Trophoblast cell (in vitro differentiated cells and primary cell): ENCODE measurements around the gene CCR2.
A peak's percentile ranks its signal among the peaks of the same experiment; 100 is the strongest.
"Not testable (repeated sequence)": the region's sequence is repeated elsewhere in the genome, so short reads cannot be mapped to it uniquely, and the experiment has no call there.

Source experiments
- DNase-seq, 2 donors: peaks; one replicate each; pipeline ENCODE4 v3.0.0-alpha.2; 2016
- H2AFZ ChIP-seq: 2 replicates; pipeline ENCODE4 v1.6.1; 2013; ENCODE audit warnings: low read length, moderate library complexity, mild to moderate bottlenecking; ENCODE audit not compliant: insufficient read depth, poor library complexity
- H2AK5ac ChIP-seq: 2 replicates; pipeline ENCODE4 v1.6.1; 2013; ENCODE audit warnings: mild to moderate bottlenecking, low read length
- H2BK120ac ChIP-seq: 2 replicates; pipeline ENCODE4 v1.6.1; 2013; ENCODE audit warnings: low read length, mild to moderate bottlenecking, moderate library complexity; ENCODE audit not compliant: insufficient read depth, poor library complexity
- H2BK12ac ChIP-seq: 2 replicates; pipeline ENCODE4 v1.6.1; 2013; ENCODE audit warnings: mild to moderate bottlenecking, low read length, moderate library complexity
- H2BK5ac ChIP-seq: 2 replicates; pipeline ENCODE4 v1.6.1; 2013; ENCODE audit warnings: low read length, low read depth, moderate library complexity, mild to moderate bottlenecking; ENCODE audit not compliant: poor library complexity
- H3K14ac ChIP-seq: 2 replicates; pipeline ENCODE4 v1.6.1; 2013; ENCODE audit warnings: mild to moderate bottlenecking, low read length
- H3K18ac ChIP-seq: 2 replicates; pipeline ENCODE4 v1.6.1; 2013; ENCODE audit warnings: mild to moderate bottlenecking, low read length
- H3K23ac ChIP-seq: 2 replicates; pipeline ENCODE4 v1.6.1; 2013; ENCODE audit warnings: low read length
- H3K27ac ChIP-seq: 2 replicates; pipeline ENCODE4 v1.5.1; 2013; ENCODE audit warnings: low read depth, mild to moderate bottlenecking, inconsistent platforms, low read length, moderate library complexity
- H3K27me3 ChIP-seq: 2 replicates; pipeline ENCODE4 v1.6.1; 2013; ENCODE audit warnings: inconsistent platforms, mild to moderate bottlenecking, low read length, moderate library complexity; ENCODE audit not compliant: insufficient read depth
- H3K36me3 ChIP-seq, 2 experiments: 1 replicate in 1 of 2; 2 replicates in 1 of 2; pipeline ENCODE4 v1.6.1; 2013; ENCODE audit warnings: low read length in 2 of 2, mild to moderate bottlenecking in 2 of 2, moderate library complexity in 1 of 2; ENCODE audit not compliant: insufficient read depth in 2 of 2, control insufficient read depth in 1 of 2
- H3K4ac ChIP-seq: 2 replicates; pipeline ENCODE4 v1.6.1; 2013; ENCODE audit warnings: low read depth, mild to moderate bottlenecking, low read length, moderate library complexity
- H3K4me1 ChIP-seq, 2 experiments: 1 replicate in 1 of 2; 2 replicates in 1 of 2; pipeline ENCODE4 v1.6.1; 2013; ENCODE audit warnings: low read length in 2 of 2, mild to moderate bottlenecking in 2 of 2, moderate library complexity in 1 of 2; ENCODE audit not compliant: insufficient read depth in 2 of 2, control insufficient read depth in 1 of 2
- H3K4me2 ChIP-seq: 2 replicates; pipeline ENCODE4 v1.6.1; 2013; ENCODE audit warnings: inconsistent platforms, mild to moderate bottlenecking, low read length, moderate library complexity
- H3K4me3 ChIP-seq: 2 replicates; pipeline ENCODE4 v1.5.1; 2013; ENCODE audit warnings: mild to moderate bottlenecking, low read depth, low read length, inconsistent platforms
- H3K79me1 ChIP-seq: one replicate; pipeline ENCODE4 v1.6.1; 2013; ENCODE audit warnings: low read length
- H3K79me2 ChIP-seq: 2 replicates; pipeline ENCODE4 v1.6.1; 2013; ENCODE audit warnings: low read length, mild to moderate bottlenecking; ENCODE audit not compliant: control insufficient read depth, insufficient read depth, poor library complexity
- H3K9ac ChIP-seq: 2 replicates; pipeline ENCODE4 v1.6.1; 2013; ENCODE audit warnings: mild to moderate bottlenecking, low read length
- H3K9me3 ChIP-seq: 2 replicates; pipeline ENCODE4 v1.6.1; 2013; ENCODE audit warnings: low read depth, mild to moderate bottlenecking, control low read depth, inconsistent platforms, low read length; ENCODE audit not compliant: insufficient read depth
- H4K12ac ChIP-seq: 2 replicates; pipeline ENCODE4 v1.6.1; 2013; ENCODE audit warnings: low read depth, mild to moderate bottlenecking, low read length, moderate library complexity
- H4K8ac ChIP-seq: 2 replicates; pipeline ENCODE4 v1.6.1; 2013; ENCODE audit warnings: low read depth, mild to moderate bottlenecking, low read length, moderate library complexity
- H4K91ac ChIP-seq: one replicate; pipeline ENCODE4 v1.6.1; 2013; ENCODE audit warnings: low read depth, mild to moderate bottlenecking, low read length, moderate library complexity
- WGBS: extraction: QIAGEN DNeasy Blood & Tissue Kit; methylation state at CpG from one replicate; pipeline ENCODE4 v1.1.7; 2013; ENCODE audit warnings: missing lambda C conversion rate; ENCODE audit not compliant: insufficient read length, insufficient coverage; ENCODE audit errors: extremely low coverage; 5-methylcytosine and 5-hydroxymethylcytosine counted together

Gene CCR2

GRCh38 chr3:46383951-46384330 is 30.0 kb downstream of the CCR2 start:
- no CpG with 5 or more reads among the region's 5 CpGs for WGBS

GRCh38 chr3:46386205-46386604 is 32.3 kb downstream of the CCR2 start:
- peak; percentile 84 to 93 for DNase-seq
- Histone ChIP-seq H3K36me3 (no peaks in the 10 kb centered on the region), H3K14ac (no peak overlapping the region), H3K79me1 (no peaks in the 10 kb centered on the region), H2BK5ac (no peak overlapping the region), H3K4me3 (no peak overlapping the region), H3K4me2 (no peak overlapping the region), H4K12ac (no peak overlapping the region), H3K9ac (no peak overlapping the region), H3K27me3 (no peaks in the 10 kb centered on the region), H3K23ac (no peak overlapping the region), H4K8ac (no peak overlapping the region), H2AK5ac (no peak overlapping the region), H3K4ac (no peak overlapping the region), H3K4me1 (peaks cover 5 to 10% of the 10 kb centered on the region in 2 experiments), H3K79me2 (no peaks in the 10 kb centered on the region), H2BK12ac (no peak overlapping the region), H3K18ac (no peak overlapping the region), H2BK120ac (no peak overlapping the region), H3K27ac (no peak overlapping the region), H2AFZ (no peak overlapping the region), H4K91ac (no peak overlapping the region), H3K9me3 (no peaks in the 10 kb centered on the region)
- no CpG with 5 or more reads among the region's 4 CpGs for WGBS

More at GRCh38 chr3:46383951-46384330, 30.0 kb downstream of the CCR2 start:
- Histone ChIP-seq H2BK12ac (no peak overlapping the region), H2BK5ac (no peak overlapping the region), H3K79me1 (no peaks in the 10 kb centered on the region), H2BK120ac (no peak overlapping the region), H3K4me2 (no peak overlapping the region), H3K14ac (no peak overlapping the region), H3K36me3 (no peaks in the 10 kb centered on the region), H3K4me3 (no peak overlapping the region), H3K4ac (no peak overlapping the region), H3K4me1 (peaks cover 5 to 8% of the 10 kb centered on the region in 2 experiments), H3K27me3 (no peaks in the 10 kb centered on the region), H4K91ac (no peak overlapping the region), H4K12ac (no peak overlapping the region), H3K18ac (no peak overlapping the region), H4K8ac (no peak overlapping the region), H2AFZ (no peak overlapping the region), H3K79me2 (no peaks in the 10 kb centered on the region), H3K9me3 (no peaks in the 10 kb centered on the region), H3K23ac (no peak overlapping the region), H3K9ac (no peak overlapping the region), H2AK5ac (no peak overlapping the region), H3K27ac (no peak overlapping the region)
- DNase-seq, result no peak

- not testable (repeated sequence) for H4K91ac ChIP-seq, H4K8ac ChIP-seq, H3K18ac ChIP-seq, H2AK5ac ChIP-seq, H3K4me2 ChIP-seq, H3K14ac ChIP-seq, H3K9ac ChIP-seq, H3K27me3 ChIP-seq, H2BK120ac ChIP-seq, H3K79me1 ChIP-seq, H3K23ac ChIP-seq, H3K9me3 ChIP-seq, H2AFZ ChIP-seq, H3K36me3 ChIP-seq, H2BK5ac ChIP-seq, H3K27ac ChIP-seq, H2BK12ac ChIP-seq, H3K4me3 ChIP-seq, H4K12ac ChIP-seq, H3K4ac ChIP-seq, H3K79me2 ChIP-seq, DNase-seq
- H3K4me1 ChIP-seq, result peaks cover 5 to 15% of the 10 kb centered on the region in 2 experiments
- WGBS, result no CpG with 5 or more reads among the region's 4 CpGs
Measured at GRCh38 chr3:46388847-46389246, 34.9 kb downstream of the CCR2 start.

GRCh38 chr3:46389306-46389705 is 35.4 kb downstream of the CCR2 start:
- Histone ChIP-seq H2BK120ac (no peak overlapping the region), H4K12ac (no peak overlapping the region), H3K36me3 (no peaks in the 10 kb centered on the region), H3K79me1 (peaks cover 7% of the 10 kb centered on the region), H2AFZ (no peak overlapping the region), H2BK12ac (no peak overlapping the region), H3K79me2 (no peaks in the 10 kb centered on the region), H3K4me2 (no peak overlapping the region), H2AK5ac (no peak overlapping the region), H3K18ac (no peak overlapping the region), H3K14ac (no peak overlapping the region), H3K27me3 (no peaks in the 10 kb centered on the region), H3K27ac (no peak overlapping the region), H3K4me1 (peaks cover 6 to 16% of the 10 kb centered on the region in 2 experiments), H3K9ac (no peak overlapping the region), H3K4ac (no peak overlapping the region), H3K9me3 (no peaks in the 10 kb centered on the region), H4K91ac (no peak overlapping the region), H3K23ac (no peak overlapping the region), H2BK5ac (no peak overlapping the region), H4K8ac (no peak overlapping the region), H3K4me3 (no peak overlapping the region)
- DNase-seq, result no peak
- no CpG with 5 or more reads among the region's 6 CpGs for WGBS
